ENCODE results near the gene AVEN.

The AVEN gene

GRCh38 chr15:34039790-34040113 is 748 bp upstream of the AVEN start:
- TF ChIP-seq CTCF (IDR thresholded peaks at IDR 0.05): no peak
- H3K27ac ChIP-seq: peak overlapping the region in 1 of 2 donors; percentile 92
- DNase-seq (ENCODE audit: low spot score): no peak
- peak overlapping the region; percentile 76 for H3K4me3 ChIP-seq

GRCh38 chr15:34038023-34038870 is 757 bp downstream of the AVEN start:
- Histone ChIP-seq H3K27ac (peak overlapping the region; percentile 86 to 92), H3K4me3 (peak overlapping the region; percentile 76)
- no peak for TF ChIP-seq CTCF (IDR thresholded peaks at IDR 0.05)
- DNase-seq (ENCODE audit: low spot score): peak; percentile 81

GRCh38 chr15:34031987-34032760 is 6.8 kb downstream of the AVEN start:
- Histone ChIP-seq H3K4me3 (no peak overlapping the region), H3K27ac (no peak overlapping the region)
- no peak for TF ChIP-seq CTCF (IDR thresholded peaks at IDR 0.05)
- no peak for DNase-seq (ENCODE audit: low spot score)

GRCh38 chr15:34027606-34028005 is 11.4 kb downstream of the AVEN start:
- no peak for TF ChIP-seq CTCF (IDR thresholded peaks at IDR 0.05)
- Histone ChIP-seq H3K27ac (no peak overlapping the region), H3K4me3 (no peak overlapping the region)
- no peak for DNase-seq (ENCODE audit: low spot score)

- Histone ChIP-seq H3K27ac (no peak overlapping the region), H3K4me3 (no peak overlapping the region)
- DNase-seq (ENCODE audit: low spot score): no peak
- TF ChIP-seq CTCF (IDR thresholded peaks at IDR 0.05): no peak
Observed at GRCh38 chr15:34025252-34025651, 13.8 kb downstream of the AVEN start.

- no peak overlapping the region for H3K4me3 ChIP-seq
- no peak for TF ChIP-seq CTCF (IDR thresholded peaks at IDR 0.05)
- H3K27ac ChIP-seq: no peak overlapping the region
- DNase-seq (ENCODE audit: low spot score): no peak
Observed at GRCh38 chr15:34023907-34024306, 15.1 kb downstream of the AVEN start.
